Measurements from ENCODE around the gene SLC39A7. TPM values are rescaled to one million over a fixed set of nuclear protein-coding genes. Genes with fewer than 3 reads are reported as not detected.
A peak's percentile ranks its signal among the peaks of the same experiment; 100 is the strongest.

SLC39A7 gene
- polyA plus RNA-seq, 1 experiment, result 129 TPM

- H3K9me3 ChIP-seq (ENCODE audit: control insufficient read depth, insufficient read depth, low read length), result no peaks in the 10 kb centered on the region; the same call in 1 of the 2 replicates
- no peak overlapping the region for H3K4me3 ChIP-seq (ENCODE audit: low read depth, low read length)
- DNase-seq (ENCODE audit: low read depth, low spot score), result no peak
- ChIA-PET POLR2A (no interaction called here), CTCF (interaction anchor here (0.6 to 1.7 kb wide), 7 partner anchors 9 to 288 kb away, joined by 3 to 6 read pairs (median 5); partner anchors contain the start of gene HLA-DMA)
- no peak overlapping the region for H3K27ac ChIP-seq (ENCODE audit: low read depth, low read length)
- no peak for TF ChIP-seq CTCF (IDR thresholded peaks at IDR 0.05; ENCODE audit: low read depth, low read length)
- H3K27me3 ChIP-seq (ENCODE audit: control insufficient read depth, insufficient read depth, low read length), result peaks cover 19% of the 10 kb centered on the region
These were observed 27.0 kb upstream of the SLC39A7 start for GRCh38 chr6:33173535-33174180.

- DNase-seq (ENCODE audit: low read depth, low spot score), result no peak
- CTCF ChIA-PET, result no interaction called here
- H3K27me3 ChIP-seq (ENCODE audit: control insufficient read depth, insufficient read depth, low read length), result peaks cover 21% of the 10 kb centered on the region
- H3K9me3 ChIP-seq (ENCODE audit: control insufficient read depth, insufficient read depth, low read length), result no peaks in the 10 kb centered on the region; the same call in 1 of the 2 replicates
- H3K4me3 ChIP-seq (ENCODE audit: low read depth, low read length), result no peak overlapping the region
- POLR2A ChIA-PET, result no interaction called here
- TF ChIP-seq CTCF (IDR thresholded peaks at IDR 0.05; ENCODE audit: low read depth, low read length), result no peak
- H3K27ac ChIP-seq (ENCODE audit: low read depth, low read length), result no peak overlapping the region
These were observed 25.9 kb upstream of the SLC39A7 start for GRCh38 chr6:33174784-33175183.

- peak; percentile 17; the same call in 1 of the 2 replicates for TF ChIP-seq CTCF (IDR thresholded peaks at IDR 0.05; ENCODE audit: low read depth, low read length)
- POLR2A ChIA-PET, result no interaction called here
- no peak overlapping the region for H3K4me3 ChIP-seq (ENCODE audit: low read depth, low read length)
- no peak overlapping the region for H3K27ac ChIP-seq (ENCODE audit: low read depth, low read length)
- H3K27me3 ChIP-seq (ENCODE audit: control insufficient read depth, insufficient read depth, low read length), result peaks cover 24% of the 10 kb centered on the region
- DNase-seq (ENCODE audit: low read depth, low spot score), result no peak
- CTCF ChIA-PET, result interaction anchor here (0.6 kb wide), 1 partner anchor 232 kb away, joined by 6 read pairs; no protein-coding TSS in a partner anchor
- no peaks in the 10 kb centered on the region; the same call in 1 of the 2 replicates for H3K9me3 ChIP-seq (ENCODE audit: control insufficient read depth, insufficient read depth, low read length)
These were observed 25.1 kb upstream of the SLC39A7 start for GRCh38 chr6:33175436-33176069.

- Histone ChIP-seq H3K27me3 (ENCODE audit: control insufficient read depth, insufficient read depth, low read length) (peaks cover 24% of the 10 kb centered on the region), H3K9me3 (ENCODE audit: control insufficient read depth, insufficient read depth, low read length) (no peaks in the 10 kb centered on the region; the same call in 1 of the 2 replicates), H3K4me3 (ENCODE audit: low read depth, low read length) (no peak overlapping the region), H3K27ac (ENCODE audit: low read depth, low read length) (no peak overlapping the region)
- no peak for TF ChIP-seq CTCF (IDR thresholded peaks at IDR 0.05; ENCODE audit: low read depth, low read length)
- ChIA-PET CTCF (no interaction called here), POLR2A (no interaction called here)
- no peak for DNase-seq (ENCODE audit: low read depth, low spot score)
These were observed 23.8 kb upstream of the SLC39A7 start for GRCh38 chr6:33176906-33177305.

Data from AG04450 (cell line).